ENCODE data around the gene RPA1. TPM values are rescaled to one million over a fixed set of nuclear protein-coding genes. Genes with fewer than 3 reads are reported as not detected.

The RPA1 gene
- total RNA-seq, 1 donor from 2014 or later, result 68.8 TPM

DNA sequence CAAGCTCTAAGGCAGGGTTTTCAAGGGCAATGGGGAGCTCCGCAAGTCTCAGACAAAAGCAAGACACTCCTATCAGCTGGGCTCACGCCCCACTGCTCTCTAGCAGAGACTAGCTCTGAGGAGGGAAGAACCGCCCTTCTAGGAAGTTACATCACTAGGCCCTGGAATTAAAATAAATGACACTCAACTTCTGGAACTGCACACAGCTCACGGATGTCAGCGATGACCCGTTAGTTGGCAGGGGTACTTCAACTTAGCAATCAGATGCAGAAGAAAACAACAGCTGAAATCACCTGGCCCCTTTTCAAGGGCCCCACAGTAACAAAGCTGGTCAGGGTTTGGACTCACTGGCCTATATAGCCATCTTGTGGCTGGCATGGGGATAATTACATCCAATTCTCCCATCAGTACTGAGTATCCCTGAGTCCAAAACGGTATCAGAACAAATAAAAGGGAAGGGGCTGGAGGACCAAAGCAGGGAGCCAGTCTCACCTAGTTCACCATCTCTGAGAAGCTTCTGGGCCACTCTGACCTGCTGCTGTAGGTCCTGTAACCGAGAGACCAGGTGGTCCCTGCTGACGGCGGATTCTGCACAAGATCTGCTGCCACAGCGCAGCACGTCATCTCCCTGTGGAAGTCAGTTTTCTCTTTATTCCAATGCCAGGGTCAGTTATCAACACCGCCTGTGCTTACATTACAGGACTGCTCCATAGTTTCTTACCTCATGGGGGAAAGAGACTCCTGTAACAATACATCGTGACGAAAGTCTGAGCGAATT is 45.8 kb upstream of the RPA1 start:
- Histone ChIP-seq H3K4me2 (ENCODE audit: low read length) (no peak overlapping the region), H2AFZ (ENCODE audit: low read depth, low read length) (no peak overlapping the region), H3K36me3 (ENCODE audit: insufficient read depth, low read length) (peaks cover 8% of the 10 kb centered on the region), H3K79me2 (ENCODE audit: insufficient read depth, low read length) (no peaks in the 10 kb centered on the region), H4K20me1 (ENCODE audit: insufficient read depth, low read length) (peaks cover 11% of the 10 kb centered on the region), H3K27me3 (ENCODE audit: insufficient read depth, low read length) (no peaks in the 10 kb centered on the region), H3K9ac (ENCODE audit: low read length) (peak overlapping the region; percentile 10), H3K27ac (ENCODE audit: low read depth, low read length) (no peak overlapping the region), H3K4me1 (ENCODE audit: insufficient read depth, low read length) (peaks cover 33% of the 10 kb centered on the region), H3K9me3 (ENCODE audit: insufficient read depth, low read depth, low read length) (no peaks in the 10 kb centered on the region), H3K4me3 (ENCODE audit: insufficient read depth, low read depth, low read length) (no peak overlapping the region)
- Mint-ChIP-seq H3K27me3 (ENCODE audit: low read depth, unreplicated experiment) (no peaks in the 10 kb centered on the region), H3K4me3 (ENCODE audit: unreplicated experiment) (no peak overlapping the region), H3K9me3 (ENCODE audit: unreplicated experiment) (no peaks in the 10 kb centered on the region), H3K27ac (ENCODE audit: unreplicated experiment) (peak overlapping the region; percentile 38), H3K4me1 (ENCODE audit: low read depth, unreplicated experiment) (peaks cover 40% of the 10 kb centered on the region), H3K36me3 (ENCODE audit: low read depth, unreplicated experiment) (peaks cover 11% of the 10 kb centered on the region)
- DNase-seq (ENCODE audit: low read depth) (peak; percentile 77), FAIRE-seq (peak; percentile 91)
- TF ChIP-seq, protein P1, sequence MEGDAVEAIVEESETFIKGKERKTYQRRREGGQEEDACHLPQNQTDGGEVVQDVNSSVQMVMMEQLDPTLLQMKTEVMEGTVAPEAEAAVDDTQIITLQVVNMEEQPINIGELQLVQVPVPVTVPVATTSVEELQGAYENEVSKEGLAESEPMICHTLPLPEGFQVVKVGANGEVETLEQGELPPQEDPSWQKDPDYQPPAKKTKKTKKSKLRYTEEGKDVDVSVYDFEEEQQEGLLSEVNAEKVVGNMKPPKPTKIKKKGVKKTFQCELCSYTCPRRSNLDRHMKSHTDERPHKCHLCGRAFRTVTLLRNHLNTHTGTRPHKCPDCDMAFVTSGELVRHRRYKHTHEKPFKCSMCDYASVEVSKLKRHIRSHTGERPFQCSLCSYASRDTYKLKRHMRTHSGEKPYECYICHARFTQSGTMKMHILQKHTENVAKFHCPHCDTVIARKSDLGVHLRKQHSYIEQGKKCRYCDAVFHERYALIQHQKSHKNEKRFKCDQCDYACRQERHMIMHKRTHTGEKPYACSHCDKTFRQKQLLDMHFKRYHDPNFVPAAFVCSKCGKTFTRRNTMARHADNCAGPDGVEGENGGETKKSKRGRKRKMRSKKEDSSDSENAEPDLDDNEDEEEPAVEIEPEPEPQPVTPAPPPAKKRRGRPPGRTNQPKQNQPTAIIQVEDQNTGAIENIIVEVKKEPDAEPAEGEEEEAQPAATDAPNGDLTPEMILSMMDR (IDR thresholded peaks at IDR 0.05; ENCODE audit: insufficient read depth, low read depth, low read length), result peak; percentile 66
- TF ChIP-seq EZH2 (IDR thresholded peaks at IDR 0.05; ENCODE audit: insufficient read depth, low read length), result no peak

DNA sequence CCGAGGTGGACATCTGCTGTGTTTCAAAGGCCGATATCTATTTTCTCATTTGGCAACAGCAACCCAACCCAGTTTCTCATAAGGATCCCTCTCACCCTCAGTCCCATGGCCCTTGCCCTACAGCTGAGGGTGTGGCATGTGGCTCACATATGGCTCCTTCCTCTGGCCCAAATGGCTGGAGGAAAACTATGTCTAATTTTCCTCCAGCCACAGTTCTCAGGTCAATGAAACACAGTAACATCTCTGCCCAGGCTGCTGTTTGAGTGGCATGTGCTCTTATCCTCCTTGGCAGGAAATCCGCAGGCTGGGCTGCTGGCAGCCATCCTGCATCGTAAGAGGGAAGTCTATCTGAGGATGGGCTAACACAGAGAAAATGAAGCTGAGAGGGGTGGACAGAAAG is 43.9 kb upstream of the RPA1 start:
- no peaks in the 10 kb centered on the region for H3K79me2 ChIP-seq (ENCODE audit: insufficient read depth, low read length)
- Mint-ChIP-seq H3K27me3 (ENCODE audit: low read depth, unreplicated experiment) (no peaks in the 10 kb centered on the region), H3K4me1 (ENCODE audit: low read depth, unreplicated experiment) (peaks cover 25% of the 10 kb centered on the region), H3K36me3 (ENCODE audit: low read depth, unreplicated experiment) (peaks cover 9% of the 10 kb centered on the region), H3K9me3 (ENCODE audit: unreplicated experiment) (no peaks in the 10 kb centered on the region), H3K4me3 (ENCODE audit: unreplicated experiment) (no peak overlapping the region), H3K27ac (ENCODE audit: unreplicated experiment) (no peak overlapping the region)
- peaks cover 8% of the 10 kb centered on the region for H3K36me3 ChIP-seq (ENCODE audit: insufficient read depth, low read length)
- H3K9ac ChIP-seq (ENCODE audit: low read length), result no peak overlapping the region
- H3K27ac ChIP-seq (ENCODE audit: low read depth, low read length), result no peak overlapping the region
- H2AFZ ChIP-seq (ENCODE audit: low read depth, low read length), result no peak overlapping the region
- H3K27me3 ChIP-seq (ENCODE audit: insufficient read depth, low read length), result no peaks in the 10 kb centered on the region
- H4K20me1 ChIP-seq (ENCODE audit: insufficient read depth, low read length), result peaks cover 5% of the 10 kb centered on the region
- no peak overlapping the region for H3K4me3 ChIP-seq (ENCODE audit: insufficient read depth, low read depth, low read length)
- DNase-seq (ENCODE audit: low read depth) (no peak), FAIRE-seq (no peak)
- peaks cover 18% of the 10 kb centered on the region for H3K4me1 ChIP-seq (ENCODE audit: insufficient read depth, low read length)
- H3K9me3 ChIP-seq (ENCODE audit: insufficient read depth, low read depth, low read length), result no peaks in the 10 kb centered on the region
- no peak overlapping the region for H3K4me2 ChIP-seq (ENCODE audit: low read length)
- TF ChIP-seq, protein P1 (IDR thresholded peaks at IDR 0.05; ENCODE audit: insufficient read depth, low read depth, low read length), result no peak
- TF ChIP-seq EZH2 (IDR thresholded peaks at IDR 0.05; ENCODE audit: insufficient read depth, low read length), result no peak

DNA sequence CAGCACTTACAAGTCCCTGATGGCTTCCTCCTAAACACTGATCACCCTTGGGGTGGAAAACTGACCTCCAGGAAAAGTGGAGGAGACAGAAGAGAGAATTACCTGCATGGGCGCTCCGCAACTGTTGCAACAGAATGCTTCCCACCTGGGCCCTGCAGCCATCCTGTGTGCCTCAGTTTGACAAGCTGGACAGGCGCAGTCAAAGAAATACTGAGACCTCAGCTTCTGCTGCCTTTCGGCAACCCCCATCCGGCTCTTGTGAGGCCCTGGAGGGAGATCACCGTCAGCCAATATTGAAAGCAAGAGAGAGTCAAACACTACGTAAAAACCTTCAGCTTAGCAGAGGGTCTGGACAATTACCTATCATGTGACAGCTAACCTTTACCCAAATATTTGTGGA is 43.1 kb upstream of the RPA1 start:
- Mint-ChIP-seq H3K27me3 (ENCODE audit: low read depth, unreplicated experiment) (no peaks in the 10 kb centered on the region), H3K36me3 (ENCODE audit: low read depth, unreplicated experiment) (peaks cover 9% of the 10 kb centered on the region), H3K9me3 (ENCODE audit: unreplicated experiment) (no peaks in the 10 kb centered on the region), H3K4me1 (ENCODE audit: low read depth, unreplicated experiment) (peaks cover 25% of the 10 kb centered on the region), H3K4me3 (ENCODE audit: unreplicated experiment) (no peak overlapping the region), H3K27ac (ENCODE audit: unreplicated experiment) (peak overlapping the region; percentile 41)
- Histone ChIP-seq H3K9me3 (ENCODE audit: insufficient read depth, low read depth, low read length) (no peaks in the 10 kb centered on the region), H3K36me3 (ENCODE audit: insufficient read depth, low read length) (peaks cover 8% of the 10 kb centered on the region), H3K27ac (ENCODE audit: low read depth, low read length) (no peak overlapping the region), H3K9ac (ENCODE audit: low read length) (no peak overlapping the region), H2AFZ (ENCODE audit: low read depth, low read length) (no peak overlapping the region), H3K79me2 (ENCODE audit: insufficient read depth, low read length) (no peaks in the 10 kb centered on the region), H3K4me1 (ENCODE audit: insufficient read depth, low read length) (peaks cover 18% of the 10 kb centered on the region), H4K20me1 (ENCODE audit: insufficient read depth, low read length) (peaks cover 5% of the 10 kb centered on the region), H3K4me2 (ENCODE audit: low read length) (no peak overlapping the region), H3K27me3 (ENCODE audit: insufficient read depth, low read length) (no peaks in the 10 kb centered on the region), H3K4me3 (ENCODE audit: insufficient read depth, low read depth, low read length) (no peak overlapping the region)
- DNase-seq (ENCODE audit: low read depth), result no peak
- TF ChIP-seq, protein P1 (IDR thresholded peaks at IDR 0.05; ENCODE audit: insufficient read depth, low read depth, low read length), result no peak
- TF ChIP-seq EZH2 (IDR thresholded peaks at IDR 0.05; ENCODE audit: insufficient read depth, low read length), result no peak
- no peak for FAIRE-seq

Measured in astrocyte (in vitro differentiated cells and primary cell).